Spleen (tissue), 11 donors: Measurements from ENCODE around the gene ZNF575. TPM values are rescaled to one million over a fixed set of nuclear protein-coding genes. Genes with fewer than 3 reads are reported as not detected.

Experiments used
- DNase-seq: peaks from one replicate; pipeline ENCODE4 v3.0.0-alpha.2; 2020
- H3K27ac ChIP-seq, 8 donors: fragments of 200-600 bp; sonication (generic) in 7 of 8; 1 replicate in 4 of 8; 2 replicates in 4 of 8; pipeline versions ENCODE4 v1.5.0 to v1.8.0; 2016 to 2021; ENCODE audit warnings: inconsistent platforms in 4 of 8, mild to moderate bottlenecking in 4 of 8, moderate library complexity in 1 of 8
- H3K27me3 ChIP-seq, 7 donors: fragments of 200-600 bp; sonication (generic) in 6 of 7; replicated peaks in 1 of 7; 1 replicate in 4 of 7; 2 replicates in 3 of 7; pipeline versions ENCODE4 v1.5.0 to v1.8.0; 2016 to 2021; ENCODE audit warnings: inconsistent platforms in 3 of 7, mild to moderate bottlenecking in 1 of 7
- H3K36me3 ChIP-seq, 6 donors: fragments of 200-600 bp; sonication (generic) in 5 of 6; 1 replicate in 4 of 6; 2 replicates in 2 of 6; pipeline versions ENCODE4 v1.5.0 to v1.8.0; 2016 to 2021; ENCODE audit warnings: inconsistent platforms in 2 of 6
- H3K4me1 ChIP-seq, 6 donors: fragments of 200-600 bp; sonication (generic) in 5 of 6; 1 replicate in 3 of 6; 2 replicates in 3 of 6; pipeline versions ENCODE4 v1.5.0 to v1.8.0; 2016 to 2021; ENCODE audit warnings: inconsistent platforms in 3 of 6
- H3K4me3 ChIP-seq, 8 donors: fragments of 200-600 bp; sonication (generic) in 7 of 8; 1 replicate in 4 of 8; 2 replicates in 4 of 8; pipeline versions ENCODE4 v1.5.0 to v1.8.0; 2016 to 2021; ENCODE audit warnings: inconsistent platforms in 4 of 8, mild to moderate bottlenecking in 4 of 8, moderate library complexity in 2 of 8
- H3K9me3 ChIP-seq, 8 donors: fragments of 200-600 bp; sonication (generic) in 7 of 8; 1 replicate in 4 of 8; 2 replicates in 4 of 8; pipeline versions ENCODE4 v1.5.0 to v1.8.0; 2016 to 2021; ENCODE audit warnings: inconsistent platforms in 4 of 8
- POLR2A ChIP-seq, 3 donors: fragments of 450-650 bp; IDR thresholded peaks; one replicate each; pipeline ENCODE4 v1.5.1; 2017; ENCODE audit warnings: antibody characterized with exemption in 3 of 3, mild to moderate bottlenecking in 1 of 3
- POLR2AphosphoS5 ChIP-seq, 3 donors: sonication (generic); formaldehyde crosslinking; IDR thresholded peaks; one replicate each; pipeline ENCODE4 v1.5.1; 2017; ENCODE audit warnings: antibody characterized with exemption in 3 of 3
- WGBS, 5 donors: extraction: QIAGEN DNeasy Blood & Tissue Kit in 3 of 5; methylation state at CpG; one replicate each; pipeline versions ENCODE4 v1.1.5 to v1.1.7; 2013 to 2018; 5-methylcytosine and 5-hydroxymethylcytosine counted together
- intact Hi-C: fragments of 100-400 bp; cut with DNase I; formaldehyde crosslinking; loops from one replicate; pipeline ENCODE4 v1.15.0; 2023; ENCODE audit warnings: low total_unique reads
- polyA plus RNA-seq, 3 donors: library from polyadenylated mRNA; stranded (reverse); fragments of 200-250 nt; gene quantifications; one replicate each; pipeline ENCODE4 v1.2.1, GENCODE V29; 2013
- total RNA-seq, 7 donors: library from RNA; depleted of rRNA in 3 of 7; stranded (reverse); fragments of >200 nt in 3 of 7; fragmentation: NEBNext Ultra II Directional in 4 of 7; extraction: Animal tissue kit (Norgen Biotek cat#: 25700) in 4 of 7; gene quantifications; one replicate each; pipeline versions ENCODE4 v1.1.0 to v1.2.1, GENCODE V29; 2016 to 2021
- TF ChIP-seq, protein P1 (sequence below), 11 experiments: fragments of 200-600 bp in 7 of 11; fragments of 450-650 bp in 4 of 11; sonication (generic) in 4 of 11; IDR thresholded peaks in 8 of 11; conservative IDR thresholded peaks in 3 of 11; 1 replicate in 7 of 11; 2 replicates in 4 of 11; pipeline versions ENCODE4 v1.4.0 to v1.8.0; 2016 to 2021; ENCODE audit warnings: antibody characterized with exemption in 11 of 11, inconsistent platforms in 4 of 11, mild to moderate bottlenecking in 1 of 11
- donor health status: healthy with polysubstance abuse.
- donor health status: DM: no; HTN: no; CAD: no; lungs with moderate emphysema.
- donor health status: DM: no; HTN: no; CAD: no.
- donor health status: Bipolar disorder and iron deficiency.
- donor health status: healthy.
- donor health status: DM: no; HTN: no; CAD: no.
- donor health status: DM: yes; HTN: yes; CAD: no.

Gene ZNF575
- total and polyA plus RNA-seq, 10 donors: 0.82 to 4.3 (median 2.1) TPM; not detected in 2

GRCh38 chr19:43563816-43564457 is 30.9 kb downstream of the ZNF575 start:
- Histone ChIP-seq H3K27me3 (no peaks in the 10 kb centered on the region), H3K36me3 (peaks cover 0 to 36% (median 3%) of the 10 kb centered on the region in 6 donors), H3K27ac (peak overlapping the region in 7 of 8 donors; percentile 78 to 90 (median 88)), H3K4me1 (peaks cover 14 to 55% (median 36%) of the 10 kb centered on the region in 6 donors), H3K4me3 (no peak overlapping the region), H3K9me3 (no peaks in the 10 kb centered on the region)
- 84 to 92% (median 87%) methylated on average over 10 of the region's 10 CpGs for WGBS, 5 donors
- DNase-seq: no peak
- TF ChIP-seq, protein P1, sequence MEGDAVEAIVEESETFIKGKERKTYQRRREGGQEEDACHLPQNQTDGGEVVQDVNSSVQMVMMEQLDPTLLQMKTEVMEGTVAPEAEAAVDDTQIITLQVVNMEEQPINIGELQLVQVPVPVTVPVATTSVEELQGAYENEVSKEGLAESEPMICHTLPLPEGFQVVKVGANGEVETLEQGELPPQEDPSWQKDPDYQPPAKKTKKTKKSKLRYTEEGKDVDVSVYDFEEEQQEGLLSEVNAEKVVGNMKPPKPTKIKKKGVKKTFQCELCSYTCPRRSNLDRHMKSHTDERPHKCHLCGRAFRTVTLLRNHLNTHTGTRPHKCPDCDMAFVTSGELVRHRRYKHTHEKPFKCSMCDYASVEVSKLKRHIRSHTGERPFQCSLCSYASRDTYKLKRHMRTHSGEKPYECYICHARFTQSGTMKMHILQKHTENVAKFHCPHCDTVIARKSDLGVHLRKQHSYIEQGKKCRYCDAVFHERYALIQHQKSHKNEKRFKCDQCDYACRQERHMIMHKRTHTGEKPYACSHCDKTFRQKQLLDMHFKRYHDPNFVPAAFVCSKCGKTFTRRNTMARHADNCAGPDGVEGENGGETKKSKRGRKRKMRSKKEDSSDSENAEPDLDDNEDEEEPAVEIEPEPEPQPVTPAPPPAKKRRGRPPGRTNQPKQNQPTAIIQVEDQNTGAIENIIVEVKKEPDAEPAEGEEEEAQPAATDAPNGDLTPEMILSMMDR (IDR thresholded peaks at IDR 0.05 in 8 of 11, conservative IDR thresholded peaks at IDR 0.05 in 3 of 11): no peak
- TF ChIP-seq POLR2A (IDR thresholded peaks at IDR 0.05) (no peak), POLR2AphosphoS5 (IDR thresholded peaks at IDR 0.05) (no peak)
- intact Hi-C loops: no loop called here

DNA sequence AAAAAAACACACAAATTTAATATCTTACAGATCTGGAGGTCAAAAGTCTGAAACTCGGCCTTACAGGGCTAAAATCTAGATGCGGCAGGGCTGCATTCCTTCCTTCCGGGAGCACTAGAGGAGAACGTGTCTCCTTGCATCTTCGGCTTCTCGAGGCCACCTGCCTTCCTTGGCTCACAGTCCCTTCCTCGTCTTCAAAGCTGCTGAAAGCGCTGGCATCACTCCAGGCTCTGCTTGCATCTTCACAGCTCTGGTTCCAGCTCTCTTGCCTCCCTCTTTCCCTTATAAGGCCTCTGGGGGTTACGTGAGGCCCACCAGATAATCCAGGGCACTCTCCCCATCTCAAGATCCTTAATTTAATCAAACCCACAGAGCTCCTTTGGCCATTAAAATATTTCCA is 31.8 kb downstream of the ZNF575 start:
- 47 to 66% (median 60%) methylated on average over 9 of the region's 9 CpGs for WGBS, 5 donors
- Histone ChIP-seq H3K4me1 (peaks cover 14 to 57% (median 36%) of the 10 kb centered on the region in 6 donors), H3K4me3 (no peak overlapping the region), H3K9me3 (no peaks in the 10 kb centered on the region), H3K27me3 (no peaks in the 10 kb centered on the region), H3K27ac (peak overlapping the region in 2 of 8 donors; percentile 88 to 89), H3K36me3 (peaks cover 0 to 30% (median 3%) of the 10 kb centered on the region in 6 donors)
- intact Hi-C loops: no loop called here
- TF ChIP-seq POLR2AphosphoS5 (IDR thresholded peaks at IDR 0.05): no peak
- TF ChIP-seq, protein P1 (IDR thresholded peaks at IDR 0.05 in 8 of 11, conservative IDR thresholded peaks at IDR 0.05 in 3 of 11): no peak
- no peak for TF ChIP-seq POLR2A (IDR thresholded peaks at IDR 0.05)
- DNase-seq: no peak

- no peak overlapping the region for H3K27ac ChIP-seq
- H3K36me3 ChIP-seq: peaks cover 0 to 49% (median 3%) of the 10 kb centered on the region in 6 donors
- TF ChIP-seq, protein P1 (IDR thresholded peaks at IDR 0.05 in 8 of 11, conservative IDR thresholded peaks at IDR 0.05 in 3 of 11): no peak
- TF ChIP-seq POLR2A (IDR thresholded peaks at IDR 0.05) (no peak), POLR2AphosphoS5 (IDR thresholded peaks at IDR 0.05) (no peak)
- intact Hi-C loops: no loop called here
- no peaks in the 10 kb centered on the region for H3K27me3 ChIP-seq
- H3K9me3 ChIP-seq: no peaks in the 10 kb centered on the region
- WGBS, 5 donors: 81 to 91% (median 85%) methylated on average over 5 of the region's 5 CpGs
- peaks cover 5 to 58% (median 26%) of the 10 kb centered on the region in 6 donors for H3K4me1 ChIP-seq
- DNase-seq: no peak
- H3K4me3 ChIP-seq: no peak overlapping the region
Observed at GRCh38 chr19:43569657-43570056, 36.7 kb downstream of the ZNF575 start.

DNA sequence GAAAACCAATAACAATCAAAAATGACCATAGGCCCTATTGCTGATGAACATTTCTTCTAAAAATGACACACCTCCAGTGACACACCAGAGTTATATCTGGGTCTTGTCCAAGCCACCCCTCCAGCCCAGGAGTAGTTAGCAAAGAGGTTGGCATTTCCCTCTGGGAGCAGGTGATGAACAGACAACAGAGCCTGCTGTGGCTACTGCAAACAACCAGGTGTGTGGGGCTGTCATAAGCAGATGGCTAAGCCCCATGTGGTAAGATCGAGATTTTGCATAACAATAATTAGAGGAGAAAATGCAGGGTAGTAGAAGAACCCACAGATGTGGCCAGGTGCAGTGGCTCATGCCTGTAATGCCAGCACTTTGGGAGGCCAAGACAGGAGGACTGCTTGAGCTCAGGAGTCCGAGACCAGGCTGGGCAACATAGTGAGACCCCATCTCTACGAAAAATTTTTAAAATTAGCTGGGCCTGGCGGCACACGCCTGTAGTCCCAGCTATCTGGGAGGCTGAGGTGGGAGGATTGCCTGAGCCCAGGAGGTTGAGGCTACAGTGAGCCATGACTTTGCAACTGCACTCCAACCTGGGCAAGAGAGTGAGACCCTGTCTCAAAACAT is 37.3 kb downstream of the ZNF575 start:
- H3K4me1 ChIP-seq: peaks cover 9 to 58% (median 28%) of the 10 kb centered on the region in 6 donors
- 73 to 90% (median 84%) methylated on average over 4 to 5 of the region's 5 CpGs for WGBS, 5 donors
- intact Hi-C loops: no loop called here
- no peak for TF ChIP-seq POLR2A (IDR thresholded peaks at IDR 0.05)
- TF ChIP-seq, protein P1 (IDR thresholded peaks at IDR 0.05 in 8 of 11, conservative IDR thresholded peaks at IDR 0.05 in 3 of 11): no peak
- H3K4me3 ChIP-seq: no peak overlapping the region
- H3K9me3 ChIP-seq: no peaks in the 10 kb centered on the region
- H3K27me3 ChIP-seq: no peaks in the 10 kb centered on the region
- DNase-seq: no peak
- no peak overlapping the region for H3K27ac ChIP-seq
- peaks cover 0 to 49% (median 3%) of the 10 kb centered on the region in 6 donors for H3K36me3 ChIP-seq
